ENCODE data around the gene KCNK3. TPM values are rescaled to one million over a fixed set of nuclear protein-coding genes. Genes with fewer than 3 reads are reported as not detected.

Gene KCNK3
- total RNA-seq, 1 donor from 2014 or later: 25.4 TPM

DNA sequence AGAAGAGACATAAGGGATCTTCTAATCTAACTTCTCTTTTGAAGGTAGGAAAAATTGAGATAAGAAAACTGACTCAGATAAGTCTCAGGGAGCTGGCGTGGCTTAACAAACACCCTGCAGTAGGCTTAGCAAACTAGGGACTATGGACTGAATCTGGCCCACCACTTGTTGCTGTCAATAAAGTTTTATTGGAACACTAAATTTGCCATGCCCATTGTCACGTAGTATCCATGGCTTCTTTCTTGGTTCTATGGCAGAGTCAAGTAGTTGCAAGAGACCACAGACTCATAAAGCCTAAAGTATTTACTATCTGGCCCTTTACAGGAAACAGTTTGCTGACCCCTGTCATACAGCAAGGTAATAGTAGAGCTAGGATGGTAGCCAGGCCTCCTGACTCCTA, 24.2 kb downstream of the KCNK3 start:
- H3K9me3 ChIP-seq: no peaks in the 10 kb centered on the region
- no peak for DNase-seq
- ATAC-seq: no peak
- TF ChIP-seq, protein P1, sequence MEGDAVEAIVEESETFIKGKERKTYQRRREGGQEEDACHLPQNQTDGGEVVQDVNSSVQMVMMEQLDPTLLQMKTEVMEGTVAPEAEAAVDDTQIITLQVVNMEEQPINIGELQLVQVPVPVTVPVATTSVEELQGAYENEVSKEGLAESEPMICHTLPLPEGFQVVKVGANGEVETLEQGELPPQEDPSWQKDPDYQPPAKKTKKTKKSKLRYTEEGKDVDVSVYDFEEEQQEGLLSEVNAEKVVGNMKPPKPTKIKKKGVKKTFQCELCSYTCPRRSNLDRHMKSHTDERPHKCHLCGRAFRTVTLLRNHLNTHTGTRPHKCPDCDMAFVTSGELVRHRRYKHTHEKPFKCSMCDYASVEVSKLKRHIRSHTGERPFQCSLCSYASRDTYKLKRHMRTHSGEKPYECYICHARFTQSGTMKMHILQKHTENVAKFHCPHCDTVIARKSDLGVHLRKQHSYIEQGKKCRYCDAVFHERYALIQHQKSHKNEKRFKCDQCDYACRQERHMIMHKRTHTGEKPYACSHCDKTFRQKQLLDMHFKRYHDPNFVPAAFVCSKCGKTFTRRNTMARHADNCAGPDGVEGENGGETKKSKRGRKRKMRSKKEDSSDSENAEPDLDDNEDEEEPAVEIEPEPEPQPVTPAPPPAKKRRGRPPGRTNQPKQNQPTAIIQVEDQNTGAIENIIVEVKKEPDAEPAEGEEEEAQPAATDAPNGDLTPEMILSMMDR (IDR thresholded peaks at IDR 0.05): no peak
- H3K27me3 ChIP-seq: no peaks in the 10 kb centered on the region
- intact Hi-C loops (cut with DNase I): no loop called here
- peaks cover 25% of the 10 kb centered on the region for H3K4me1 ChIP-seq
- no peak overlapping the region for H3K27ac ChIP-seq
- no peaks in the 10 kb centered on the region for H3K36me3 ChIP-seq
- H3K4me3 ChIP-seq: no peak overlapping the region

DNA sequence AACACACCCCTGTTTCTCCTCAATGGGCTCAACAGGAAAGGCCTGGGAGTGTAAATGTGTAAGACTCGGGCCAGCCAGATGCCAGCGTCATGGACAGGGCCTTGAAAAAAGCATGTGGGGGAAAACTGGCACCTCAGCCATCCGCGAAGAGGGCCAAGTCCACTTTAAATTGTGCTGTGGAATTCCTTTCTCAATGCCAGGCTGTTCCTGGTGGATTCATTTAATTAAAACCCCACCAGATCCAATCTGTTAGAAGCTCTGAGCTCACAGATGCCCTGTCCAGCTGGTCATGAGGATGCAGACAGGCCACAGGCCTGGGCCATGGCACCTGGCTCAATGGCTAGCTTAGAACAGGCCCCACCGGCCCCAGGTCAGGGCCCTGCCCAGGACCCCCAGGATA, 24.8 kb downstream of the KCNK3 start:
- H3K27ac ChIP-seq: no peak overlapping the region
- H3K27me3 ChIP-seq: no peaks in the 10 kb centered on the region
- no peak overlapping the region for H3K4me3 ChIP-seq
- ATAC-seq (no peak), DNase-seq (no peak)
- no peaks in the 10 kb centered on the region for H3K9me3 ChIP-seq
- H3K4me1 ChIP-seq: peaks cover 30% of the 10 kb centered on the region
- intact Hi-C loops (cut with DNase I): no loop called here
- TF ChIP-seq, protein P1 (IDR thresholded peaks at IDR 0.05): no peak
- H3K36me3 ChIP-seq: no peaks in the 10 kb centered on the region

DNA sequence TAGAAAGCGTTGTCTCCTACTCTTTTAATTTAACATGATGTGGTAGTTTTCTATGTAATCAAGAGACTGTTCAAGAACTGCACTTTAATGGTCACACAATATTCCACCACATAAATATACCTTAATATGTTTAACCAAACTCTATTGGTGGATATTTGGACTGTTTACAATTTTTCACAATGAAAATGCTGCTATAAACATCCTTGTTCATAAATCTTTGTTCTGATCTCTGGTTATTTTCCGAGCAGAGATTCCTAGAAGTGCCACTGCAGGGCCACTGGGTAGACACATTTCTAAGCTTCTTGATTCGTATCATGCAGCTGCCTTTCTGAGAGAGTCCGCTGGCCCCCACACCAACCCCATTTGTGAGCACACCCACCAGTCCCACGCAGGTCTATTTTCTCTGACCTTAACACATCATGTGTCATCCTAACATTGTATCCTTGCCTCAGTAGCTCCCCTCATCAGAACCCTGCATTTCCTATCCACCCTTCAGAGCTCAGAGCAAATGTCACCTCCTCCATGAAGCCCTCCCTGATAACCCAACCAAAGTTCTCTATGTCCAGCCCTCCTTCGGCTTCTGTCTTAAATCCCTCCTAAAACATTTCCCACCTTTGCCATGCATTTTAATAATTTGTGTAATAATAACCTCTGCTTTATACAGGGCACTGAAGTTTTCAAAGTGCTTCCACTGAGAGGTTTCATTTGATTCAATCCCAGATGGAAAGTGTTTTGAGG, 26.6 kb downstream of the KCNK3 start:
- Histone ChIP-seq H3K36me3 (no peaks in the 10 kb centered on the region), H3K27ac (no peak overlapping the region), H3K4me3 (no peak overlapping the region), H3K4me1 (peaks cover 40% of the 10 kb centered on the region), H3K9me3 (no peaks in the 10 kb centered on the region), H3K27me3 (no peaks in the 10 kb centered on the region)
- DNase-seq (no peak), ATAC-seq (no peak)
- intact Hi-C loops (cut with DNase I): no loop called here
- TF ChIP-seq, protein P1 (IDR thresholded peaks at IDR 0.05): no peak

DNA sequence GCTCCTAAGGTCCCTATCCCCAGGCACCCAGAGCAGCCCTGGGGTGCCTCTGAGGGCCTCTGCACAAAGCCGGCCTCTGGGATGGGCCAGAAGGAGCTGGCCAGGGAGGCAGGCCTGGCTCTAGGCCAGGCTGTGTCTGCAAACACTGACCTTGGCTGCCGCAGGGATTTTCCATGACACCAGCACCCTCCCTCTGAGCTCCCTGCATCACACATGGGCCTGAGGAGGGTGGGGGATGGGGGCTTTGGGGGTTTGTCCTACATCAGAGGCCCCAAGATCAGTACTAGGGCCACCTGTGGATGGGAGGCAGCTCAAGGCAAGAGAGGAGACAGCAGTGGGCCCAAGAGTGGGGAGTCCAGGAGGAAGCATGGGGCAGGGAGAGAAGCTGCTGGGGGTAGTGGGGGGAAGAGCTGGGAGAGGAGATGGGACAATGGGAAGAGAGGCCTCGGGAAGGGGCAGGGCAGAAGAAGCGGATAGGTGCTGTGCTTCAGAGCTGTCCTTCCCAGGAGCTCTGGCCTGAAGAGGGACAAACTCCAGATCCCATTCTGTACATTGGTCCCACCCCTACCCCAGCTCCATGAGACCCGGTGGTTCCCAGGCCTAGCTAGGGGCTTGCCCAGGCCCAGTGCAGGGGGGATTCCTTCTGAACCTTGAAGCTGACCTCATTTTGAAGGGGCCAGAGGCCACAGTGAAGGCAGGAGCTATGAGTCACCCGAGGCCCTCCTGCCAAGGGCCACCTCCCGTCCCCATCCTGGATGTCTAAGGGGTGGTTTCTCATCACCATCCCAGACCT, 28.0 kb downstream of the KCNK3 start:
- Histone ChIP-seq H3K27ac (peak overlapping the region; percentile 75), H3K4me3 (no peak overlapping the region), H3K36me3 (no peaks in the 10 kb centered on the region), H3K9me3 (no peaks in the 10 kb centered on the region), H3K27me3 (no peaks in the 10 kb centered on the region), H3K4me1 (peaks cover 47% of the 10 kb centered on the region)
- ATAC-seq (peak; percentile 56), DNase-seq (peak; percentile 82)
- TF ChIP-seq, protein P1 (IDR thresholded peaks at IDR 0.05): no peak
- intact Hi-C loops (cut with DNase I): no loop called here

DNA sequence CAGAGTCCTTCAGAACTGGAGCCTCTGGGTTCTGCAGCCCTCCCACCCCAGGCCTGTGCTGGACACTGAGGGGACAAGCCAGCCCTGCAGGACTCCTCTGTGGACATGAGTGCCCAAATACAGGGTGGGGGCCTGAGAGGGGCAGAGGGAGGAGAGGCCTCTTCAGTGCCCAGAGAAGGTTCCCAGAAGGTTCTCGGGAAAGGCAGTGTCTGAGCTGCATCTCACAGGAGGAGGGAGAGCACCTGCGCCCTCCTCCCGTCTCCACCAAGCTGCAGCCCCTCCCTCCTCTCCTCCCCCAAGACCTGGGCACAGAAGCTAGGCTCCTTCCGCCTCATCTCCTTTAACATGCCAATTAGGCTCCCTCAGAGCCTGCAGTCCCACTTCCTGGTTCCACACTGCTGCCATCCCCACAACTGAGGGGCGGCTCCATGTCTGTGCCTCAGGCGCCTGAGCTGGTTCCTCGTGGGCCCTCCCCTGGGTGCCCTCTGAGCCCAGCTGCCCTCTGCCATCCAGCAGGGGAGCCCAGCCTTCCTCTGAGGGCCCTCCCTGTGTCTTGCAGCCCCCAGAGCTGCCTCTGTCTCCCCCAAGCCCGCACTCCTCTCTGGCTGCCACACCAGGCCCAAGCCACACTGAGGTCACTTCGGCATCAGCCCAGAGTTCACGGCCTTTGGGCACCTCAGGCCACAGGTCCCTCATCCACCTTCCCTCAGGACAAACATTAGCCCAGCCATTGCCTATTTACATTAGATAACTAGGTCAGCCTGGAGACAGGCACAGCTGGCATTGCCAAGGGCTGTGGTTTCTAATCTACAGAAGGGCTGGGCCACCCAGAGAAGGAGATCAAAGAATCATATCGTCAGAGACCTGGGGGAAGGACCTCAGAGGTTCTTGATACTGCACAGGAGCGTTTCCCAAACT, 28.9 kb downstream of the KCNK3 start:
- intact Hi-C loops (cut with DNase I): no loop called here
- Histone ChIP-seq H3K27ac (peak overlapping the region; percentile 75), H3K27me3 (no peaks in the 10 kb centered on the region), H3K9me3 (no peaks in the 10 kb centered on the region), H3K4me1 (peaks cover 47% of the 10 kb centered on the region), H3K36me3 (no peaks in the 10 kb centered on the region), H3K4me3 (no peak overlapping the region)
- TF ChIP-seq, protein P1 (IDR thresholded peaks at IDR 0.05): no peak
- peak; percentile 37 for ATAC-seq
- DNase-seq: no peak
